Left hindlimb (tissue), 1 donor: Measurements from ENCODE around the gene SPINK9.

ENCODE experiments used
- DNase-seq: peaks from one replicate; pipeline ENCODE4 v3.0.0-alpha.2; 2018

Gene SPINK9

GRCh38 chr5:148372166-148372725 lies 36.9 kb downstream of the SPINK9 start:
- DNase-seq = no peak

DNA sequence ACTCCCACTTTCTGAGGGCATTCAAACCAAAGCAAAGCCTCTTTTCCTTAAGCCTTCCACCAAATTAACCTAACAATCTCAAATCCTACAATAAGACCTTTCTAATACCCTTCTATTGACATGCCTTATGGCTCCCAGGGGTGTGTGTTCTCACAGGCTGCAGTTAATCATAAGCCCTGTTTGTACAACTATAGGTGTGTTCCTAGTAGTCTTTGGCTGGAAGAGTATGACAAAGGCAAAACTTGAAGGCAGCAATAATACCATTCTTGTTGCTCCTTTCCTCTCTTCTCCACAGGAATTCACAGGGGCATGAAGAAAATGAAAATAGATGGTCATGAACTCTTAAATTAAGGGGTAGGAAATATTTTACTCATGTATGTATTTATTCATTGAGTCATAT lies 37.5 kb downstream of the SPINK9 start:
- DNase-seq = no peak

DNA sequence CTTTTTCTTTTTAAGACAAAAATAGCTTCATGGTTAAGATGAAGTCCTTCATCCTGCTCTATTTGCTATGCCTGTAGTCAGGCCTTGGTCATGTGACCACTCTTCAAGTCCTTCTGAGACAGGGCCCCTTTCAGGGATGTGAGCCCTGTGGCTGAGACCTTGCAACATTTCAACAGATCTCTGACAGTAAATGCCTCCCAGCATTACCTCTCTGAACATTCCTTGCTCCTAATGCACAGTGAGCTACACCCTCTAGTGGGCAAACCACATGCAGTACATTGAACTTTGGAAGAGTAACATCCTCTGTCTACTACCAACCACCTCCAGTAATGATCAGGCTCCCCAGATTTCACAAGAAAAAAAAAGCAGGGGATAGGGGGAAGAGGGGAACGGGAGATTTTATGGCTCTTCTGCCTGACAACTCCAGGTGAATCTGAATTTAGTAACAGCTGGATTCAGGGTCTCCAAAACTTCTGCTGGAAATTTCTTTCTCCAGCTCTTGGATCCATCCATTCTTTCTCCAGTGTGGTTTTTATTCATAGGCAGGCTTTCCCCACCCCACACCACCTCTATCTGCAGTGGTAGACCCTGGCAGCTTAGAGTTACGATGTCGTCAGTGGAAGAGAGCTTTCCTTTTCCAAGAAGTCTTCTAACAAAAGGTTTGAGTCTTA lies 39.5 kb downstream of the SPINK9 start:
- peak; percentile 31 for DNase-seq

GRCh38 chr5:148376198-148376597 lies 40.8 kb downstream of the SPINK9 start:
- no peak for DNase-seq

DNA sequence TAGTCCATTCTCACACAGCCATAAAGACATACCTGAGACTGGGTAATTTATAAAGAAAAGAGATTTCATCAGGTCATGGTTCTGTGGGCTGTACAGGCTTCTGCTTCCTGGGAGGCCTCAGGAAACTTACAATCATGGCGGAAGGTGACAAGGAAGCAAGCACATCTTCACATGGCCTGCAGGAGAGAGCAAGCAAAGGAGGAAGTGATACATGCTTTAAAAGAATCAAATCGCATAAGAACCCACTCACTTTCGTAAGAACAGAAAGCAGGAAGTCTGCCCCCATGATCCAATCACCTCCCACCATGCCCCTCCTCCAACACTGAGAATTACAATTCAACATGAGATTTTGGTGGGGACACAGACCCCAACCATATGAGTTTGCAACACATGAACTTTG lies 43.3 kb downstream of the SPINK9 start:
- no peak for DNase-seq

DNA sequence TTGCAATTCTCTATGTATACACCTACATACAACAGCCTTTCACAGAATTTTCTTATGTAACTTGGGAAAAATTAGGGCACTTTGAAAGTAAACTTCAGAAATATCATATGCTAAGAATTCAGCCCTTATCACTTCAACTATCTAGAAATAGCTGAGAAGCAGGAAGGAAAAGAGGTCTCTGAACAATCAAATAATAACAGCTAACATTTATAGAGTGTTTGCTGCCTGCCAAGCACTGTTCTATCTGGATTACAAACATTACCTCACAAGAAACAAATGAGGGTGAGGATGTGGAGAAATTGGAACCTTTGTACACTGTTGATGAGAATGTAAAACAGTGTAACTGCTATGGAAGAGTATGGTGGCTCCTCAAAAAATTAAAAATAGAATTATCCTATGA lies 44.0 kb downstream of the SPINK9 start:
- no peak for DNase-seq

GRCh38 chr5:148381906-148382305 lies 46.5 kb downstream of the SPINK9 start:
- no peak for DNase-seq

DNA sequence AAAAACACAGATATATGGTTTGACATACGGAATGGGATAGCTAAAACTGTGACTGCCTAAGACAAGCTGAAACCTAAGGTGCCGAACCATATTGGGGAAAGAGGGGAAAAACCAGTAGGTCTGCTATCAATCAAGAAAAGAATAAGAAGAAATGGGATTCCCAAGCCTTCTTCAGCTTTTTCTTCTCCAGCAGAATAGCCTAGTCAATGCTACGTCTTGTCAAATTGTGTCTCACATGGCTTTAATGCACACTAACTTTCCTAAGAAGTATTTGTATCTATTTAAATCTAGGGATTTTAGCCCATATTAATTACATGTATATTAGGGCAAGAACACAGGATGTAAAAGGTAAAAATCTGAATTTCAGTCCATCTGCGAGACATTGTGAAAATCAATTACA lies 47.6 kb downstream of the SPINK9 start:
- no peak for DNase-seq

DNA sequence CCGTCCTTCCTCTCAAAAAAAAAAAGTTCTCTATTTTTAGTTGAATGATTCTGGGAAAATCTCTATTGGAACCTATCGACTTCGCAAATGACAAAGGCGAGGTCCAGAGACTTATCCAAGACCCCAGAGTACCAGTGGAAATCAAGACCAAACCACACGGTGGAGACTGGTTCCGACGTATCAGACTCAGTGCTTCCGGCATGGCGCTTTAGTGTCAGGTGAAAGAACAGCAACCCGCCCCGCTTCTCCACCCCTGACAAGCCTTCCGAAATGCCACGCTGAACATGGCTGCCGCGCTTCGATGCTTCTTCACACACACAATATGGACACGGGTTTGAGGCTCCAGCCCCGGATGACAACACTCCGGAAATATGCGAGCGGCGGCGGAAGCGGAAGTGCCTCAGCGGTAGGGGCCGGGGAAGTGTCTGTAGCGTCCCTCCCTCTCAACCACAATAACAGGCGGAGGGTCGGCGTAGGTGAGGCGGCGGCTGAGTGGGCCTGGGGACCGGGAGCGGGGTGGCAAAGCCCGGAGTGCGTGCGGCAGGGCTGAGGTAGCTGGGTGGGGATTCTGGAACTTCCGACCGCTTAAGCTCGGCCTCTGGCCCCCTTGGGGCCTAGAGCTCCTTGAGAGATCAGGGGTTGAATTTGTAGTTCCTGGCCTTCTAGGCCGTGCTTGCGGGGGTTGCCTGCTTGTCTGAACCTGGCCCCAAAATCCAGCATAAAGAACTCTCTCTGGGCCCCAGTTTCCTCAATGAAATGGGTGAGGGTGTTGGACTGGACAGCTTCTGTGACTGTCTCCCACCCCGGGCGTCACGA lies 48.4 kb downstream of the SPINK9 start, which contains the start of gene FBXO38:
FBXO38 (plus strand) TSS at position 395 of the 816 bp plus-strand sequence. CDS start 10,819 bp downstream, outside the sequence.
- peak; percentile 97 for DNase-seq

DNA sequence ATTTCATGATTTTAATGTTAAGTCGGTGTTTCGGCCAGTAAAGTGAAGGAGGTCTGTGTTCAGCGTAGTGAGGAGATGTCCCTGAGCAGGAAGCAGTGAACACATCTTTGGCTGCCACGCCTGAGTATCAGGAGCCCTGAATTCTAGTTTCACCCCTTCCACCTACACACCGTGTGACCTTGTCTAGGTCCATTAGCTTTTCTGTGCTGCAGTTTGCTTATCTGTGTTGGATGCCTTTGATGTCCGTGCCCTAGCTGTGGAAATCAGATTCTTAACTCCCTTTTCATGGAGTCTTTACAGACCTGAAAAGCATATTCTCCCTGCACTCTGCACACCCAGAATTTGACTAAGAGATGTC lies 49.0 kb downstream of the SPINK9 start:
- DNase-seq = no peak

GRCh38 chr5:148385094-148385493 lies 49.7 kb downstream of the SPINK9 start:
- DNase-seq = no peak

DNA sequence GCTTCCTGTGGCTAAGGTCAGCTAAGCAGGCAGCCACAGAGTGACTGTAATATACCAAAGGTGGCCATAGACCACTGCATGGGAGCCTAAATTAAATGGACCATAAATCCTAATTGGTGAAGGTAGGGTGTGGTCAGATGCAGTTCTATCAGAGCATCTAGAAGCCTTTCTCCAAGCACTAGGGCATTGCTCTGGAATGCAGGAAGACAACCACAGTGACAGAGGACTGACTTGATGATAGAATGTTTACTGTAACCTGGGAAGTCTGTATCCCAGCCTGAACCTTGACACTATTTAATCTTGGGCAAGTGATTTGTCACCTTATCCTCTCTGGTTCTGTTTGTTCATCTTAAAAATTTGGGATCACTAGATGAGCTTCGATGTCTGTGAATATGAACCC lies 50.7 kb downstream of the SPINK9 start:
- no peak for DNase-seq

- no peak for DNase-seq
These were observed 52.0 kb downstream of the SPINK9 start for GRCh38 chr5:148387325-148387724.

GRCh38 chr5:148388696-148389095 lies 53.3 kb downstream of the SPINK9 start:
- DNase-seq = no peak
